ENCODE results near the gene PAQR4. TPM values are rescaled to one million over a fixed set of nuclear protein-coding genes. Genes with fewer than 3 reads are reported as not detected.

PAQR4 gene
- total and polyA plus RNA-seq, 10 of the 15 experiments (the other 5 are each of a cell fraction or from before 2014, with no cell fraction given), result 0.39 to 31.8 (median 13.5) TPM

GRCh38 chr16:2956579-2956956, 12.6 kb upstream of the PAQR4 start:
- Histone ChIP-seq H3K79me2 (ENCODE audit: control insufficient read depth, insufficient read depth, low read length) (no peaks in the 10 kb centered on the region), H2AFZ (ENCODE audit: control insufficient read depth, low read depth, low read length) (peak overlapping the region; percentile 11; the same call in 1 of the 2 replicates), H3K36me3 (ENCODE audit: control insufficient read depth in 2 of 2, insufficient read depth in 2 of 2, low read length in 1 of 2) (no peaks in the 10 kb centered on the region), H3K9ac (ENCODE audit: control insufficient read depth, insufficient read depth, low read length) (no peak overlapping the region), H3K4me2 (ENCODE audit: control insufficient read depth, insufficient read depth) (no peak overlapping the region), H3K4me1 (ENCODE audit: control insufficient read depth, insufficient read depth, low read length) (peaks cover 21% of the 10 kb centered on the region), H3K27ac (ENCODE audit: control insufficient read depth, insufficient read depth) (no peak overlapping the region), H4K20me1 (ENCODE audit: control insufficient read depth, insufficient read depth) (no peaks in the 10 kb centered on the region), H3K9me3 (replicated peaks; ENCODE audit: control insufficient read depth, insufficient read depth, low read length) (no peaks in the 10 kb centered on the region), H3K27me3 (replicated peaks in 1 of 2; ENCODE audit: control insufficient read depth in 2 of 2, insufficient read depth in 2 of 2, low read length in 1 of 2) (no peaks in the 10 kb centered on the region), H3K4me3 (no peak overlapping the region)
- SMC1A ChIA-PET (ENCODE audit: uncharacterized antibody, unreplicated experiment), result interaction anchor here (0.9 kb wide), 1 partner anchor 9 kb away, joined by 3 read pairs; no protein-coding TSS in a partner anchor
- FAIRE-seq, result no peak
- no peak for TF ChIP-seq ZZZ3 (IDR thresholded peaks at IDR 0.05; ENCODE audit: control insufficient read depth, insufficient read length, low read depth)
- no peak for ATAC-seq
- intact Hi-C loops (cut with micrococcal nuclease; ENCODE audit: unreplicated experiment), result no loop called here
- in situ Hi-C loops (cut with MboI), result no loop called here
- BruUV-seq (replicated peaks), result no TSS peak
- DNase-seq (ENCODE audit: low read depth, low spot score), result no peak
- POLR2A ChIA-PET, result interaction anchor here (0.9 kb wide), 1 partner anchor 9 kb away, joined by 3 read pairs; no protein-coding TSS in a partner anchor
- CTCF ChIA-PET, result no interaction called here
- RAD21 ChIA-PET (ENCODE audit: unreplicated experiment), result interaction anchor here (0.6 to 1.3 kb wide), 2 partner anchors 14 to 29 kb away, joined by 3 read pairs; no protein-coding TSS in a partner anchor
- 72% methylated on average over 11 of the region's 11 CpGs for WGBS (ENCODE audit: insufficient coverage, insufficient replicate concordance, low lambda C conversion rate, missing lambda C conversion rate)

- intact Hi-C loops (cut with micrococcal nuclease; ENCODE audit: unreplicated experiment), result no loop called here
- SMC1A ChIA-PET (ENCODE audit: uncharacterized antibody, unreplicated experiment), result no interaction called here
- RAD21 ChIA-PET (ENCODE audit: unreplicated experiment), result interaction anchor here (1.0 kb wide), 2 partner anchors 16 to 32 kb away, joined by 3 read pairs; no protein-coding TSS in a partner anchor
- no peak overlapping the region for H3K4me3 ChIP-seq
- H2AFZ ChIP-seq (ENCODE audit: control insufficient read depth, low read depth, low read length), result no peak overlapping the region
- no peak for DNase-seq (ENCODE audit: low read depth, low spot score)
- peaks cover 31% of the 10 kb centered on the region for H3K4me1 ChIP-seq (ENCODE audit: control insufficient read depth, insufficient read depth, low read length)
- BruUV-seq (replicated peaks), result no TSS peak
- no peaks in the 10 kb centered on the region for H3K27me3 ChIP-seq (replicated peaks in 1 of 2; ENCODE audit: control insufficient read depth in 2 of 2, insufficient read depth in 2 of 2, low read length in 1 of 2)
- no peaks in the 10 kb centered on the region for H4K20me1 ChIP-seq (ENCODE audit: control insufficient read depth, insufficient read depth)
- no peaks in the 10 kb centered on the region for H3K9me3 ChIP-seq (replicated peaks; ENCODE audit: control insufficient read depth, insufficient read depth, low read length)
- POLR2A ChIA-PET, result interaction anchor here (0.9 to 1.1 kb wide), 2 partner anchors 11 to 77 kb away, joined by 3 read pairs; no protein-coding TSS in a partner anchor
- H3K27ac ChIP-seq (ENCODE audit: control insufficient read depth, insufficient read depth), result no peak overlapping the region
- in situ Hi-C loops (cut with MboI), result no loop called here
- 3% methylated on average over 10 of the region's 10 CpGs for WGBS (ENCODE audit: insufficient coverage, insufficient replicate concordance, low lambda C conversion rate, missing lambda C conversion rate)
- no peaks in the 10 kb centered on the region for H3K79me2 ChIP-seq (ENCODE audit: control insufficient read depth, insufficient read depth, low read length)
- TF ChIP-seq TAF1 (IDR thresholded peaks at IDR 0.05; ENCODE audit: borderline replicate concordance, low read depth, low read length) (no peak), TARDBP (IDR thresholded peaks at IDR 0.05; ENCODE audit: borderline replicate concordance) (no peak), RELA (IDR thresholded peaks at IDR 0.05; ENCODE audit: borderline replicate concordance, partially characterized antibody) (peak; percentile 49), IKZF2 (IDR thresholded peaks at IDR 0.05) (0 out of 4 replicates have a peak, but pooled peaks of 1 of the 2 experiments have one; percentile 40), IKZF1 (conservative IDR thresholded peaks at IDR 0.05) (peak; percentile 36), EED (IDR thresholded peaks at IDR 0.05; ENCODE audit: low read depth) (peak; percentile 16; the same call in 1 of the 2 replicates), RELB (IDR thresholded peaks at IDR 0.05; ENCODE audit: low read depth) (peak; percentile 34; the same call in 1 of the 2 replicates), TCF12 (IDR thresholded peaks at IDR 0.05; ENCODE audit: low read depth, low read length) (0 out of 2 replicates have a peak, but pooled peaks have one; percentile 29)
- H3K9ac ChIP-seq (ENCODE audit: control insufficient read depth, insufficient read depth, low read length), result no peak overlapping the region
- no peaks in the 10 kb centered on the region for H3K36me3 ChIP-seq (ENCODE audit: control insufficient read depth in 2 of 2, insufficient read depth in 2 of 2, low read length in 1 of 2)
- peak; percentile 15 for ATAC-seq
- peak overlapping the region; percentile 34 for H3K4me2 ChIP-seq (ENCODE audit: control insufficient read depth, insufficient read depth)
- peak; percentile 7 for FAIRE-seq
- CTCF ChIA-PET, result interaction anchor here (0.9 to 3.0 kb wide), 9 partner anchors 11 to 120 kb away, joined by 3 to 15 read pairs (median 4); partner anchors contain the start of gene FLYWCH1
These were observed 9.9 kb upstream of the PAQR4 start for GRCh38 chr16:2959206-2959605.
